NCI-H748 treated with DMSO at 0.1 percent for 48 hours (cell line): ENCODE results near the gene MAP2K5.
A peak's percentile ranks its signal among the peaks of the same experiment; 100 is the strongest.

Source experiments
- DNase-seq: peaks from one replicate; lab custom pipeline; 2025; lab: John Stamatoyannopoulos, UW

Gene MAP2K5

GRCh38 chr15:67824976-67825880 lies 282.7 kb downstream of the MAP2K5 start, which contains the start of gene SKOR1:
TSS of gene SKOR1 (plus strand) at chr15:67825509. CDS start at chr15:67825603, 94 bp downstream.
- no peak for DNase-seq

GRCh38 chr15:67825881-67826716 lies 283.6 kb downstream of the MAP2K5 start:
- DNase-seq: peak; percentile 16

GRCh38 chr15:67826717-67827561 lies 284.4 kb downstream of the MAP2K5 start:
- no peak for DNase-seq

GRCh38 chr15:67827562-67828277 lies 285.2 kb downstream of the MAP2K5 start:
- no peak for DNase-seq

GRCh38 chr15:67828278-67828968 lies 285.9 kb downstream of the MAP2K5 start:
- DNase-seq: no peak

- DNase-seq: no peak
Measured at GRCh38 chr15:67828969-67829646, 286.6 kb downstream of the MAP2K5 start.

- no peak for DNase-seq
Measured at GRCh38 chr15:67829647-67830504, 287.4 kb downstream of the MAP2K5 start.

- no peak for DNase-seq
Measured at GRCh38 chr15:67831363-67831762, 288.9 kb downstream of the MAP2K5 start.

GRCh38 chr15:67832031-67832551 lies 289.6 kb downstream of the MAP2K5 start:
- no peak for DNase-seq

GRCh38 chr15:67832897-67833709 lies 290.6 kb downstream of the MAP2K5 start:
- DNase-seq: no peak

GRCh38 chr15:67833710-67834511 lies 291.4 kb downstream of the MAP2K5 start:
- peak; percentile 38 for DNase-seq

- DNase-seq: no peak
Measured at GRCh38 chr15:67834581-67835296, 292.2 kb downstream of the MAP2K5 start.

GRCh38 chr15:67835297-67836133 lies 293.0 kb downstream of the MAP2K5 start:
- DNase-seq: no peak

GRCh38 chr15:67836134-67836455 lies 293.6 kb downstream of the MAP2K5 start:
- no peak for DNase-seq

GRCh38 chr15:67836477-67836876 lies 294.0 kb downstream of the MAP2K5 start:
- DNase-seq: peak; percentile 38

- no peak for DNase-seq
Measured at GRCh38 chr15:67836955-67837354, 294.5 kb downstream of the MAP2K5 start.
